ENCODE measurements around the gene ZNF575.

DNA sequence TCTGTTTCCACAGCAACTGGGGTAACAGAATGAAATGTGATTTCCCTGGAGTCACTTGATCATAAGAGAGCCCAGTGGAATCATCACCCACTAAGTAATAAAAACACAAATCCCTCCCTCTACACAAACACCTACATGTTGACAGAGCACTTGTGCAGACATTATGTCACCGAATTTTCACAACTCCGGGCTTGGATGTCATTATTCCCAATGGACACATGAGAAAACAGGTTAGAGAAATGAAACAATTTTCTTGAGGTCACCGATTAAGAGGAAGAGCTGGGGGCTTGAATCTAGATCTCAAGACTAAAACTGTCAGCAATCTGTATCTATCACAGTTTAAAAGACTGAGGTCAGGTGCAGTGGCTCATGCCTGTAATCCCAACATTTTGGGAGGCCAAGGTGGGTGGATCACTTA, 39.2 kb downstream of the ZNF575 start:
- TF ChIP-seq, protein P1, sequence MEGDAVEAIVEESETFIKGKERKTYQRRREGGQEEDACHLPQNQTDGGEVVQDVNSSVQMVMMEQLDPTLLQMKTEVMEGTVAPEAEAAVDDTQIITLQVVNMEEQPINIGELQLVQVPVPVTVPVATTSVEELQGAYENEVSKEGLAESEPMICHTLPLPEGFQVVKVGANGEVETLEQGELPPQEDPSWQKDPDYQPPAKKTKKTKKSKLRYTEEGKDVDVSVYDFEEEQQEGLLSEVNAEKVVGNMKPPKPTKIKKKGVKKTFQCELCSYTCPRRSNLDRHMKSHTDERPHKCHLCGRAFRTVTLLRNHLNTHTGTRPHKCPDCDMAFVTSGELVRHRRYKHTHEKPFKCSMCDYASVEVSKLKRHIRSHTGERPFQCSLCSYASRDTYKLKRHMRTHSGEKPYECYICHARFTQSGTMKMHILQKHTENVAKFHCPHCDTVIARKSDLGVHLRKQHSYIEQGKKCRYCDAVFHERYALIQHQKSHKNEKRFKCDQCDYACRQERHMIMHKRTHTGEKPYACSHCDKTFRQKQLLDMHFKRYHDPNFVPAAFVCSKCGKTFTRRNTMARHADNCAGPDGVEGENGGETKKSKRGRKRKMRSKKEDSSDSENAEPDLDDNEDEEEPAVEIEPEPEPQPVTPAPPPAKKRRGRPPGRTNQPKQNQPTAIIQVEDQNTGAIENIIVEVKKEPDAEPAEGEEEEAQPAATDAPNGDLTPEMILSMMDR (optimal IDR thresholded peaks at IDR 0.05 in 1 of 3, IDR thresholded peaks at IDR 0.05 in 1 of 3, conservative IDR thresholded peaks at IDR 0.05 in 1 of 3; ENCODE audit: extremely low read depth in 1 of 3, insufficient read depth in 2 of 3, low read length in 3 of 3): no peak
- no peak for TF ChIP-seq EZH2 (IDR thresholded peaks at IDR 0.05; ENCODE audit: low read length)

Measured in keratinocyte (primary cell).